DND-41 (cell line): Measurements from ENCODE around the gene TEX36.
"Not testable (repeated sequence)": the region's sequence is repeated elsewhere in the genome, so short reads cannot be mapped to it uniquely, and the experiment has no call there.

Experiments used
- ATAC-seq: fragments of 200-7000 bp; cut with Tn5 transposase; 3 replicates; pipeline ENCODE4 v1.9.1; 2021; ENCODE audit warnings: low read depth; ENCODE audit not compliant: insufficient read depth
- DNase-seq: peaks from one replicate; pipeline ENCODE4 v3.0.0-alpha.2; 2020
- H2AFZ ChIP-seq: 2 replicates; pipeline ENCODE4 v1.6.0; 2012; ENCODE audit warnings: low read depth, low read length
- H3K27ac ChIP-seq: 2 replicates; pipeline ENCODE4 v1.5.1; 2012; ENCODE audit warnings: low read length, inconsistent platforms
- H3K27me3 ChIP-seq: fragments of 200-600 bp; sonication (generic); 2 replicates; pipeline ENCODE4 v1.6.0; 2012; ENCODE audit warnings: low read length, mild to moderate bottlenecking, inconsistent platforms; ENCODE audit not compliant: insufficient read depth, poor library complexity
- H3K36me3 ChIP-seq: 2 replicates; pipeline ENCODE4 v1.5.1; 2012; ENCODE audit warnings: low read length, inconsistent platforms; ENCODE audit not compliant: insufficient read depth
- H3K4me1 ChIP-seq: 2 replicates; pipeline ENCODE4 v1.5.1; 2012; ENCODE audit warnings: mild to moderate bottlenecking, low read length; ENCODE audit not compliant: insufficient read depth
- H3K4me2 ChIP-seq: 2 replicates; pipeline ENCODE4 v1.6.0; 2012; ENCODE audit warnings: mild to moderate bottlenecking, moderate library complexity, low read length, inconsistent platforms; ENCODE audit not compliant: insufficient read depth
- H3K4me3 ChIP-seq, 2 experiments: fragments of 200-600 bp in 1 of 2; shearing (Covaris generic) in 1 of 2; 2 replicates each; pipeline ENCODE4 v1.5.1; 2012 to 2016; ENCODE audit warnings: inconsistent platforms in 2 of 2, low read length in 2 of 2, mild to moderate bottlenecking in 2 of 2, low read depth in 1 of 2, moderate library complexity in 1 of 2
- H3K79me2 ChIP-seq: 2 replicates; pipeline ENCODE4 v1.6.0; 2012; ENCODE audit warnings: low read length, inconsistent platforms; ENCODE audit not compliant: insufficient read depth
- H3K9ac ChIP-seq: 2 replicates; pipeline ENCODE4 v1.6.0; 2012; ENCODE audit warnings: low read depth, mild to moderate bottlenecking, inconsistent platforms, low read length, moderate library complexity
- H3K9me3 ChIP-seq: 2 replicates; pipeline ENCODE4 v1.5.1; 2012; ENCODE audit warnings: low read length, moderate library complexity, mild to moderate bottlenecking, inconsistent platforms; ENCODE audit not compliant: insufficient read depth, severe bottlenecking
- H4K20me1 ChIP-seq: 2 replicates; pipeline ENCODE4 v1.6.0; 2012; ENCODE audit warnings: low read length; ENCODE audit not compliant: insufficient read depth
- CTCF ChIP-seq: IDR thresholded peaks from 2 replicates; pipeline ENCODE4 v1.5.1; 2012; ENCODE audit warnings: borderline replicate concordance, low read length, moderate library complexity, mild to moderate bottlenecking; ENCODE audit not compliant: poor library complexity, severe bottlenecking; ENCODE audit errors: extremely low read depth
- EZH2 ChIP-seq: IDR thresholded peaks from 3 replicates; pipeline ENCODE4 v1.6.1; 2012; ENCODE audit warnings: borderline replicate concordance, low read depth, mild to moderate bottlenecking, moderate library complexity, low read length, inconsistent platforms; ENCODE audit not compliant: severe bottlenecking

The TEX36 gene

GRCh38 chr10:125698481-125698998 lies 15.6 kb upstream of the TEX36 start:
- Histone ChIP-seq H3K27ac (no peak overlapping the region), H3K79me2 (no peaks in the 10 kb centered on the region), H3K9ac (no peak overlapping the region), H3K36me3 (no peaks in the 10 kb centered on the region), H3K27me3 (no peaks in the 10 kb centered on the region), H3K4me1 (no peaks in the 10 kb centered on the region), H3K4me3 (no peak overlapping the region), H3K9me3 (no peaks in the 10 kb centered on the region), H3K4me2 (no peak overlapping the region), H4K20me1 (no peaks in the 10 kb centered on the region), H2AFZ (no peak overlapping the region)
- DNase-seq, result no peak
- no peak for TF ChIP-seq CTCF
- TF ChIP-seq EZH2, result no peak
- no peak for ATAC-seq

- not testable (repeated sequence) for H3K4me3 ChIP-seq, H3K79me2 ChIP-seq, ATAC-seq, H4K20me1 ChIP-seq, H3K27ac ChIP-seq, H3K36me3 ChIP-seq, H3K9me3 ChIP-seq, H3K4me1 ChIP-seq, DNase-seq, H3K4me2 ChIP-seq, H3K9ac ChIP-seq, H2AFZ ChIP-seq, H3K27me3 ChIP-seq
Observed at GRCh38 chr10:125696884-125697283, 13.9 kb upstream of the TEX36 start.

- Histone ChIP-seq H3K27ac (no peak overlapping the region), H4K20me1 (no peaks in the 10 kb centered on the region), H3K4me3 (no peak overlapping the region), H3K9ac (no peak overlapping the region), H3K9me3 (no peaks in the 10 kb centered on the region), H3K79me2 (no peaks in the 10 kb centered on the region), H3K36me3 (no peaks in the 10 kb centered on the region), H2AFZ (no peak overlapping the region), H3K27me3 (peaks cover 15% of the 10 kb centered on the region), H3K4me1 (no peaks in the 10 kb centered on the region), H3K4me2 (no peak overlapping the region)
- DNase-seq, result no peak
- no peak for ATAC-seq
- TF ChIP-seq EZH2 (no peak), CTCF (no peak)
Observed at GRCh38 chr10:125694883-125695282, 11.9 kb upstream of the TEX36 start.

- DNase-seq (no peak), ATAC-seq (no peak)
- Histone ChIP-seq H2AFZ (no peak overlapping the region), H3K79me2 (no peaks in the 10 kb centered on the region), H3K4me3 (no peak overlapping the region), H3K4me2 (no peak overlapping the region), H3K27ac (no peak overlapping the region), H3K9me3 (no peaks in the 10 kb centered on the region), H3K4me1 (no peaks in the 10 kb centered on the region), H3K27me3 (peaks cover 17% of the 10 kb centered on the region), H3K9ac (no peak overlapping the region), H4K20me1 (no peaks in the 10 kb centered on the region), H3K36me3 (no peaks in the 10 kb centered on the region)
- TF ChIP-seq EZH2 (no peak), CTCF (no peak)
Observed at GRCh38 chr10:125693524-125693847, 10.5 kb upstream of the TEX36 start.
